22Rv1 (cell line): Measurements from ENCODE around the gene COX7A2.

Experiments used
- ZFX ChIP-seq: fragments of 450-650 bp; IDR thresholded peaks from 2 replicates; pipeline ENCODE4 v1.6.1; 2017; ENCODE audit warnings: antibody characterized with exemption, borderline replicate concordance
- TF ChIP-seq, protein P1 (sequence below): fragments of 450-650 bp; IDR thresholded peaks from 2 replicates; pipeline ENCODE4 v1.5.1; 2017; ENCODE audit warnings: mild to moderate bottlenecking

DNA sequence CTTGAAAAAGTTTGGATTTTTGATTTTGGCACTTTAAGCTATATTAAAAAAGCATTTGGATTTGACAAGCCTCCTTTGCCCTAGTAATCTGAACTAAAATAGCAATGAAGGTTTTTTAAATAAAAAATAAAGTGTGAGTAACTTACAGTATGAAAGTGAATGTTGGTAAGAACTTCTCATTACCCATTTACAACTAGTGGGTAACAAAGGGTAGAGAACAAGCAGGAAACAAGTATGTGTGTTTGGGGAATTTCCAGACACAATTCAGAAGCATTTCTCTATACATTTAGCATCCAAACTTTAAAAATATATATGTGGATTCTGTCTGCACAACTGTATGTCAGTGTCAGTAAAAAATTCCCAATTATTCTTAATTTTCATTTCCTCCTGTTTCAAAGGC lies 38.1 kb upstream of the COX7A2 start:
- TF ChIP-seq, protein P1, sequence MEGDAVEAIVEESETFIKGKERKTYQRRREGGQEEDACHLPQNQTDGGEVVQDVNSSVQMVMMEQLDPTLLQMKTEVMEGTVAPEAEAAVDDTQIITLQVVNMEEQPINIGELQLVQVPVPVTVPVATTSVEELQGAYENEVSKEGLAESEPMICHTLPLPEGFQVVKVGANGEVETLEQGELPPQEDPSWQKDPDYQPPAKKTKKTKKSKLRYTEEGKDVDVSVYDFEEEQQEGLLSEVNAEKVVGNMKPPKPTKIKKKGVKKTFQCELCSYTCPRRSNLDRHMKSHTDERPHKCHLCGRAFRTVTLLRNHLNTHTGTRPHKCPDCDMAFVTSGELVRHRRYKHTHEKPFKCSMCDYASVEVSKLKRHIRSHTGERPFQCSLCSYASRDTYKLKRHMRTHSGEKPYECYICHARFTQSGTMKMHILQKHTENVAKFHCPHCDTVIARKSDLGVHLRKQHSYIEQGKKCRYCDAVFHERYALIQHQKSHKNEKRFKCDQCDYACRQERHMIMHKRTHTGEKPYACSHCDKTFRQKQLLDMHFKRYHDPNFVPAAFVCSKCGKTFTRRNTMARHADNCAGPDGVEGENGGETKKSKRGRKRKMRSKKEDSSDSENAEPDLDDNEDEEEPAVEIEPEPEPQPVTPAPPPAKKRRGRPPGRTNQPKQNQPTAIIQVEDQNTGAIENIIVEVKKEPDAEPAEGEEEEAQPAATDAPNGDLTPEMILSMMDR: no peak
- TF ChIP-seq ZFX: no peak
